Endothelial cell of coronary artery (primary cell): ENCODE data around the gene DNAAF8. TPM values are rescaled to one million over a fixed set of nuclear protein-coding genes. Genes with fewer than 3 reads are reported as not detected.

Source experiments
- total RNA-seq: library from RNA; depleted of rRNA; stranded (reverse); fragments of >200 nt; gene quantifications from 2 replicates; pipeline ENCODE4 v1.2.3, GENCODE V29; 2014

DNAAF8 gene
- total RNA-seq: 0.45 and 0.56 TPM in 2 replicates

DNA sequence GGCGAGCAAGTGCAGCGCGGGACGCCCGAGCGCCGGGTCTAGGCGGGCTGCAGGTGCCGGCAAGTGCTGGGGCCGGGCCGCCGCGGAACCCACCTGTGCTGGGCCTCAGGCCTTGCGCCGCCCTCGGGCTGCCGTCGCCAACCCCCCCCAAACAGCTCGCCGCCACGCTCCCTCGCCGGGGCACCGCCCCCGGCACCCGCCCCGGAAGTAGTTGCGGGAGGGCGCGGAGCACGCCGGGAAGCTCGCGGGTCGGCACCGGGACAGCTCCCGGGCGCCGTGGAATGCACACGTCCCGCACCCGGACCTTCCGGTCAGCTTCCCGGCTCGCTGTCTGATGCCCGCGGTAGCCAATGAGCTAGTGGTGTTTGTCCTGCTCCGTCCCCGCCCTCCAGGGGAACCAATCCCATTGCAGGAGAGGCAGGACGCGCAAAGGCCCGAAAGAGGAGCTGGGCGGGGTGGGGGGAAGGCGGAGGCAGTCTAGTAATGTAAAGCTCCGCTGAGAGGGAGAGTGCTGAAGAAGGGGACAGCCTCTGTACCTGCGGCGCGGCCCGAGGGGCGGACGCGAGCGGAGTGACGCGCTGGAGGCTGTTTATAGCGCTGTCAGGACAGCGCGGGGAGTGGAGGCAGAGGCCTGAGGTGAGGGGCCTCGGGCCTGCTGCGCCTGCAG, at the start of gene DNAAF8, which contains the start of gene ANKS3:
Gene DNAAF8, plus strand, starts transcription at position 475 of the 667 bp plus-strand sequence. CDS start 1,978 bp downstream, outside the sequence.
Gene ANKS3, minus strand, starts transcription at position 209 of the 667 bp plus-strand sequence. CDS start 4,122 bp downstream, outside the sequence.

DNA sequence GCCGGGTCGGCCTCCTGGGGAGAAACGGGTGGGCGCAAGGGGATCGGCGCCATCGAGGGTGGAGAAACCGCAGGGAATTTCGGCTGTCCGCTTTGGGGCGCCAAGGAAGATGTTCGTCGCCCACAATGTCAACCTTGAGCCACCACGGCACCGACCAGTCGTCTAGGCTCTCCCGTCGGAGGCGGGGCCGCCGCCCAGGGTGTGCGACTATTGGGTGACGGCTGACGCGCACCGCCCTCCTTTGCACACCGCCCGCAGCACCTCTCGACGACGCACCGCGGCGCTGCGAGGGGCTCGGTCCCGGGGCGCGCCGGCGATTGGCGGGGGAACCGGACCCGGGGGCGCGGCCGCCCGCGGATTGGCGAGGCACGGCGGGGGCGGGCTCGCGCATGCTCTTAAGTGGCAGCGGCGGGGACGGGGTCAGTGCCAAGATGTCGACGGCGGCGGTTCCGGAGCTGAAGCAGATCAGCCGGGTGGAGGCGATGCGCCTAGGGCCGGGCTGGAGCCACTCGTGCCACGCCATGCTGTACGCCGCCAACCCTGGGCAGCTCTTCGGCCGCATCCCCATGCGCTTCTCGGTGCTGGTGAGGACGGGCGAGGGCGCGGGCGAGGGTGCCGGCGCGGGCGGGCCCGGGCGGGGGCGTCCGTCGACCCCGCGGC, 40.9 kb upstream of the DNAAF8 start, which contains the start of gene NUDT16L1:
Gene NUDT16L1, plus strand, starts transcription at position 267 of the 660 bp plus-strand sequence. Its CDS starts 165 bp downstream, at position 432.

DNA sequence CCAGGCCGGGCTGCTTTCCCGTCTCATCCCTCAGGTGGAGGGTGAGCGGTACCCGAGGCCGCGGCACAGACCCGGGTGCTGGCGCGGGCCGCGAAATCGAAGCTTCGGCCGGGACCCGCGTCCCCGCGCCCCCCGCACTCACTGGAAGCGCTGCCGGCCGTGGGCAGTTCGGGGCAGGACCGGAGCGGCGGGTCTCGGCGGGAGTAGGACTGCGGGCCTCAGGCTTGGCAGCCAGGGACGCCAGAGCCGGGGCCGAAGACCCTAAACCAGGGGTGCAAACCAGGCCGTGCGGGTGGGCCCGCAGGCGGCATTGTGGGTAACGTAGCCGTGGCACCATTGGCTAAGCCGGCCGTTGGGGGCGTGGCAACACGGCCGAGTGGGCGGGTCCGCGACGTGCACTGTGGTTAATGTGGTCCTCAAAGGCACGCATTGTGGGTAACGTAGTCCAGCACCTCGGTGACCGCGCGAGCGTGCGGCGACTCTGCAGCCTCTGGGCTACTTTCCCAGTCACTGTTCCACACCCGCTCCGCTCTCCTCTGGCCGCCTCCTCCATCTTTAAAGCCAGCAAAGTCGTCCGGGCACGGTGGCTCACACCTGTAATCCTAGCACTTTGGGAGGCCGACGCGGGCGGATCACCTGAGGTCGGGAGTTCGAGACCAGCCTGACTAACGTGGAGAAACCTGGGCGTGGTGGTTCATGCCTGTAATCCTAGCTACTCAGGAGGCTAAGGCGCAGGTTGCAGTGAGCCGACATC, 32.7 kb downstream of the DNAAF8 start, which contains the start of gene ZNF500:
Gene ZNF500, minus strand, starts transcription at position 288 of the 754 bp plus-strand sequence. CDS start 1,184 bp downstream, outside the sequence.

DNA sequence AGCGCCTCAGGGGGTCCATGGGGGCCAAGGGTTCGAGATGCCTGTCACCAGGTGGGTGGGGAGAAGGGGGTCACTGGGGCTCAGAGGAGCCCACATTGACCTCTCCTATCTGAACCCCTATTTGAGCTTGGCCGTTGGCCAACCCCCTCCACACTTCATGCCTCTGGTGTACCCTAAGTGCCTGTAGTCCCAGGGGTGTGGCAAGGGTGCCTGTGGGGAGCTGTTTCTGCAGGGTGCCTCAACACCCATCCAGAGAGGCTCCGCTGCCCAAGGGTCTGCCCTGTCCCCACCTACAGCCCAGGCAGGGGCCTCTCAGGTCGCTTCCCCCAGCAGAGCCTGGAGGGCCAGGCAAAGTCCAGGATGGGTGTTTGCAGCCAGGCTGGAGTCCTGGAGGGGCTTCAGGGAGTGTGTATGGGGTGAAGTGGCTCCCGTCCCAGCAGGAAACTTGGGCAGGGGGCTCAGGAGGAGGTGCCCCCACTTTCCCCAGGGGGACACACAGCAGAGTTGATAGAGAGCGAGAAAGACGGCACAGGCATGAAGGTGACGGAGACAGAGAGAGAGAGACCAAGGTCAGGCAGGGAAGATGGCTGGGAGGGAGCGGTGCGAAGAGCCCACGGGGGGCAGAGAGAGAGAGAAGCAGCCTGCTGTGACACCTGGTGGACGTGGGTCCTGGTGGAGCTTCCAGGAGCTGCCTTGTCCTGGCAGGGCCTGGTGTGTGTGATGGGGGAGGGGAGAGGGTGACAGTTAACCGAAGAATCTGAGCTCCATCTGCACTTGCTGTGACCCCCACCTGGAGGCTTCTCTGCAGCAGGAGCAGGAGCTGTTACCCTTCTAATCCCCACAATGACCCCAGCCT, 53.5 kb downstream of the DNAAF8 start, which contains the start of gene SEPTIN12:
Gene SEPTIN12, minus strand, starts transcription at position 719 of the 856 bp plus-strand sequence. Its CDS starts 700 bp downstream, at position 19.

DNA sequence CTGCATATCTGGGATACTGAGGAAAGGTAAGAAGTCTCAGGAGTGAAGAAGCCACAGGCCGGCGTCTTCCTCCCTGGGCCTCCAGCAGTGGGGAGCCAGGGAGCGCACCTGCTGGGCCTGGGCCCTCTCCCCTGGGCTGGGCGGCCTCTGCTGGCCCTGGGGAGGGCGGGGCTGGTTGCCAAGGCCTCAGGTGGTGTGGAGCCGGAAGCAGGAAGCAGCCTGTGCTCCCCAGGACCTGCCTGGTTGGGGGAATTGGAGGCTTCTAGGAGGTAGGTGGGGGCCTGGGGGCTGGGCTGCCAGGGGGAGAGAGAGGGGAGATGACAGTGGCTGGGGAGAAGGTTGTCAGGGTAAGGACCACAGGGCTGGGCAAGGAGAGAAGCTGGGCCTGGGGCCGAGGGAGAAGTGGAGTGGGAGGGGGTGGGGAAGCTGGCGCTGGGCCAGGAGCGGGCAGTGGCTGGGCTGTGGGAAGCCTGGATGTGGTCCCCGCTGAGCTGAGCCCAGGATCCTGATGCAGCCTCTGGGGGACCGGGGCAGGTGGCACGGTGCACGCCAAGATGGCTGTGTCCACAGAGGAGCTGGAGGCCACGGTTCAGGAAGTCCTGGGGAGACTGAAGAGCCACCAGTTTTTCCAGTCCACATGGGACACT, 61.0 kb downstream of the DNAAF8 start, which contains the start of gene SMIM22:
Gene SMIM22, plus strand, starts transcription at position 189 of the 647 bp plus-strand sequence. Its CDS starts 366 bp downstream, at position 555.

Other genes with a start within 250 kb of the DNAAF8 start
- gene CDIP1, start 195.8 kb upstream of the DNAAF8 start, total RNA-seq: 11.2 and 11.8 TPM in 2 replicates
- not detected in 2 replicates for gene C16orf96, start 178.2 kb upstream of the DNAAF8 start, total RNA-seq
- gene UBALD1, start 119.6 kb upstream of the DNAAF8 start, total RNA-seq: 3.9 and 4.9 TPM in 2 replicates
- 17.9 and 24.5 TPM in 2 replicates for gene MGRN1, start 109.7 kb upstream of the DNAAF8 start, total RNA-seq
- gene NUDT16L1, start 41.0 kb upstream of the DNAAF8 start, total RNA-seq: 26.0 and 31.7 TPM in 2 replicates
- 14.8 and 23.0 TPM in 2 replicates for gene ANKS3, start 266 bp upstream of the DNAAF8 start, total RNA-seq
- gene ZNF500, start 32.6 kb downstream of the DNAAF8 start, total RNA-seq: 4.7 and 7.1 TPM in 2 replicates
- not detected in 2 replicates for gene SEPTIN12, start 53.8 kb downstream of the DNAAF8 start, total RNA-seq
- gene SMIM22, start 60.8 kb downstream of the DNAAF8 start, total RNA-seq: not detected in 2 replicates
- 10.4 and 10.9 TPM in 2 replicates for gene ROGDI, start 68.1 kb downstream of the DNAAF8 start, total RNA-seq
- 49.2 and 56.7 TPM in 2 replicates for gene GLYR1, start 112.8 kb downstream of the DNAAF8 start, total RNA-seq
- gene UBN1, start 112.9 kb downstream of the DNAAF8 start, total RNA-seq: 23.7 and 26.5 TPM in 2 replicates
- 0.18 and 1.0 TPM in 2 replicates for gene PPL, start 202.6 kb downstream of the DNAAF8 start, total RNA-seq
- not detected in 2 replicates for gene SEC14L5, start 223.8 kb downstream of the DNAAF8 start, total RNA-seq